ENCODE data around the gene EGFR.
"Not testable (repeated sequence)": the region's sequence is repeated elsewhere in the genome, so short reads cannot be mapped to it uniquely, and the experiment has no call there.

The EGFR gene

GRCh38 chr7:55164527-55164926, 145.7 kb downstream of the EGFR start:
- in situ Hi-C loops (cut with MboI; ENCODE audit: low sequenced_read_pairs, unreplicated experiment), result no loop called here
- no peak for DNase-seq (ENCODE audit: low spot score)
- TF ChIP-seq, protein P1, sequence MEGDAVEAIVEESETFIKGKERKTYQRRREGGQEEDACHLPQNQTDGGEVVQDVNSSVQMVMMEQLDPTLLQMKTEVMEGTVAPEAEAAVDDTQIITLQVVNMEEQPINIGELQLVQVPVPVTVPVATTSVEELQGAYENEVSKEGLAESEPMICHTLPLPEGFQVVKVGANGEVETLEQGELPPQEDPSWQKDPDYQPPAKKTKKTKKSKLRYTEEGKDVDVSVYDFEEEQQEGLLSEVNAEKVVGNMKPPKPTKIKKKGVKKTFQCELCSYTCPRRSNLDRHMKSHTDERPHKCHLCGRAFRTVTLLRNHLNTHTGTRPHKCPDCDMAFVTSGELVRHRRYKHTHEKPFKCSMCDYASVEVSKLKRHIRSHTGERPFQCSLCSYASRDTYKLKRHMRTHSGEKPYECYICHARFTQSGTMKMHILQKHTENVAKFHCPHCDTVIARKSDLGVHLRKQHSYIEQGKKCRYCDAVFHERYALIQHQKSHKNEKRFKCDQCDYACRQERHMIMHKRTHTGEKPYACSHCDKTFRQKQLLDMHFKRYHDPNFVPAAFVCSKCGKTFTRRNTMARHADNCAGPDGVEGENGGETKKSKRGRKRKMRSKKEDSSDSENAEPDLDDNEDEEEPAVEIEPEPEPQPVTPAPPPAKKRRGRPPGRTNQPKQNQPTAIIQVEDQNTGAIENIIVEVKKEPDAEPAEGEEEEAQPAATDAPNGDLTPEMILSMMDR (IDR thresholded peaks at IDR 0.05; ENCODE audit: borderline replicate concordance, control extremely low read depth, extremely low read depth, insufficient read depth, missing control alignments), result no peak

GRCh38 chr7:55165176-55165861, 146.5 kb downstream of the EGFR start:
- no peak for DNase-seq (ENCODE audit: low spot score)
- in situ Hi-C loops (cut with MboI; ENCODE audit: low sequenced_read_pairs, unreplicated experiment), result no loop called here
- TF ChIP-seq, protein P1 (IDR thresholded peaks at IDR 0.05; ENCODE audit: borderline replicate concordance, control extremely low read depth, extremely low read depth, insufficient read depth, missing control alignments), result no peak

- in situ Hi-C loops (cut with MboI; ENCODE audit: low sequenced_read_pairs, unreplicated experiment); DNase-seq (ENCODE audit: low spot score): not testable (repeated sequence)
These were observed 148.5 kb downstream of the EGFR start for GRCh38 chr7:55167296-55167695.

DNA sequence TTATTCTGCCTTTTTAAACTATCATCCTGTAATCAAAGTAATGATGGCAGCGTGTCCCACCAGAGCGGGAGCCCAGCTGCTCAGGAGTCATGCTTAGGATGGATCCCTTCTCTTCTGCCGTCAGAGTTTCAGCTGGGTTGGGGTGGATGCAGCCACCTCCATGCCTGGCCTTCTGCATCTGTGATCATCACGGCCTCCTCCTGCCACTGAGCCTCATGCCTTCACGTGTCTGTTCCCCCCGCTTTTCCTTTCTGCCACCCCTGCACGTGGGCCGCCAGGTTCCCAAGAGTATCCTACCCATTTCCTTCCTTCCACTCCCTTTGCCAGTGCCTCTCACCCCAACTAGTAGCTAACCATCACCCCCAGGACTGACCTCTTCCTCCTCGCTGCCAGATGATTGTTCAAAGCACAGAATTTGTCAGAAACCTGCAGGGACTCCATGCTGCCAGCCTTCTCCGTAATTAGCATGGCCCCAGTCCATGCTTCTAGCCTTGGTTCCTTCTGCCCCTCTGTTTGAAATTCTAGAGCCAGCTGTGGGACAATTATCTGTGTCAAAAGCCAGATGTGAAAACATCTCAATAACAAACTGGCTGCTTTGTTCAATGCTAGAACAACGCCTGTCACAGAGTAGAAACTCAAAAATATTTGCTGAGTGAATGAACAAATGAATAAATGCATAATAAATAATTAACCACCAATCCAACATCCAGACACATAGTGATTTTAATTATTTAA, 151.7 kb downstream of the EGFR start:
- in situ Hi-C loops (cut with MboI; ENCODE audit: low sequenced_read_pairs, unreplicated experiment), result no loop called here
- DNase-seq (ENCODE audit: low spot score), result no peak
- TF ChIP-seq, protein P1 (IDR thresholded peaks at IDR 0.05; ENCODE audit: borderline replicate concordance, control extremely low read depth, extremely low read depth, insufficient read depth, missing control alignments), result no peak

GRCh38 chr7:55171157-55171556, 152.3 kb downstream of the EGFR start:
- DNase-seq (ENCODE audit: low spot score), result no peak
- TF ChIP-seq, protein P1 (IDR thresholded peaks at IDR 0.05; ENCODE audit: borderline replicate concordance, control extremely low read depth, extremely low read depth, insufficient read depth, missing control alignments), result no peak
- in situ Hi-C loops (cut with MboI; ENCODE audit: low sequenced_read_pairs, unreplicated experiment), result no loop called here

GRCh38 chr7:55172161-55172560, 153.3 kb downstream of the EGFR start:
- in situ Hi-C loops (cut with MboI; ENCODE audit: low sequenced_read_pairs, unreplicated experiment), result no loop called here
- DNase-seq (ENCODE audit: low spot score), result no peak
- TF ChIP-seq, protein P1 (IDR thresholded peaks at IDR 0.05; ENCODE audit: borderline replicate concordance, control extremely low read depth, extremely low read depth, insufficient read depth, missing control alignments), result no peak

Data from GM13976 (cell line).